Measurements from ENCODE around the gene FANCD2. TPM values are rescaled to one million over a fixed set of nuclear protein-coding genes. Genes with fewer than 3 reads are reported as not detected.

The FANCD2 gene
- total RNA-seq, 1 donor from 2014 or later = 7.0 TPM

DNA sequence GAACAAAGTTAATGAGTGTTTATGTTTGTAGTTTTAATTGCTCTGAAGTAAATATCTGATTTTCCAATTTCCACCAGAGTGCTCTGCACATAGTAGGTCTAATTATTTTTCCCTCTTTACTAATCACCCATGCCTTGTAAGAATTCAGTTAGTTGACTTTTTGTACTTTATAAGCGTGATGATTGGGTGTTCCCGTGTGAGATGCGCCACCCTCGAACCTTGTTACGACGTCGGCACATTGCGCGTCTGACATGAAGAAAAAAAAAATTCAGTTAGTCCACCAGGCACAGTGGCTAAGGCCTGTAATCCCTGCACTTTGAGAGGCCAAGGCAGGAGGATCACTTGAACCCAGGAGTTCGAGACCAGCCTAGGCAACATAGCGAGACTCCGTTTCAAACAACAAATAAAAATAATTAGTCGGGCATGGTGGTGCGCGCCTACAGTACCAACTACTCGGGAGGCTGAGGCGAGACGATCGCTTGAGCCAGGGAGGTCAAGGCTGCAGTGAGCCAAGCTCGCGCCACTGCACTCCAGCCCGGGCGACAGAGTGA lies 114.8 kb downstream of the FANCD2 start:
- H3K27me3 Mint-ChIP-seq (ENCODE audit: unreplicated experiment) = peaks cover 4% of the 10 kb centered on the region
- no peak for DNase-seq
- peaks cover 6% of the 10 kb centered on the region for H3K4me1 Mint-ChIP-seq (ENCODE audit: low read depth, unreplicated experiment)
- TF ChIP-seq, protein P1, sequence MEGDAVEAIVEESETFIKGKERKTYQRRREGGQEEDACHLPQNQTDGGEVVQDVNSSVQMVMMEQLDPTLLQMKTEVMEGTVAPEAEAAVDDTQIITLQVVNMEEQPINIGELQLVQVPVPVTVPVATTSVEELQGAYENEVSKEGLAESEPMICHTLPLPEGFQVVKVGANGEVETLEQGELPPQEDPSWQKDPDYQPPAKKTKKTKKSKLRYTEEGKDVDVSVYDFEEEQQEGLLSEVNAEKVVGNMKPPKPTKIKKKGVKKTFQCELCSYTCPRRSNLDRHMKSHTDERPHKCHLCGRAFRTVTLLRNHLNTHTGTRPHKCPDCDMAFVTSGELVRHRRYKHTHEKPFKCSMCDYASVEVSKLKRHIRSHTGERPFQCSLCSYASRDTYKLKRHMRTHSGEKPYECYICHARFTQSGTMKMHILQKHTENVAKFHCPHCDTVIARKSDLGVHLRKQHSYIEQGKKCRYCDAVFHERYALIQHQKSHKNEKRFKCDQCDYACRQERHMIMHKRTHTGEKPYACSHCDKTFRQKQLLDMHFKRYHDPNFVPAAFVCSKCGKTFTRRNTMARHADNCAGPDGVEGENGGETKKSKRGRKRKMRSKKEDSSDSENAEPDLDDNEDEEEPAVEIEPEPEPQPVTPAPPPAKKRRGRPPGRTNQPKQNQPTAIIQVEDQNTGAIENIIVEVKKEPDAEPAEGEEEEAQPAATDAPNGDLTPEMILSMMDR (IDR thresholded peaks at IDR 0.05; ENCODE audit: partially characterized antibody, unreplicated experiment) = no peak
- no peaks in the 10 kb centered on the region for H3K36me3 Mint-ChIP-seq (ENCODE audit: unreplicated experiment)
- peak overlapping the region; percentile 84 for H3K4me3 Mint-ChIP-seq (ENCODE audit: unreplicated experiment)
- peak overlapping the region; percentile 52 for H3K27ac Mint-ChIP-seq (ENCODE audit: unreplicated experiment)
- H3K9me3 Mint-ChIP-seq (ENCODE audit: unreplicated experiment) = peaks cover 5% of the 10 kb centered on the region

DNA sequence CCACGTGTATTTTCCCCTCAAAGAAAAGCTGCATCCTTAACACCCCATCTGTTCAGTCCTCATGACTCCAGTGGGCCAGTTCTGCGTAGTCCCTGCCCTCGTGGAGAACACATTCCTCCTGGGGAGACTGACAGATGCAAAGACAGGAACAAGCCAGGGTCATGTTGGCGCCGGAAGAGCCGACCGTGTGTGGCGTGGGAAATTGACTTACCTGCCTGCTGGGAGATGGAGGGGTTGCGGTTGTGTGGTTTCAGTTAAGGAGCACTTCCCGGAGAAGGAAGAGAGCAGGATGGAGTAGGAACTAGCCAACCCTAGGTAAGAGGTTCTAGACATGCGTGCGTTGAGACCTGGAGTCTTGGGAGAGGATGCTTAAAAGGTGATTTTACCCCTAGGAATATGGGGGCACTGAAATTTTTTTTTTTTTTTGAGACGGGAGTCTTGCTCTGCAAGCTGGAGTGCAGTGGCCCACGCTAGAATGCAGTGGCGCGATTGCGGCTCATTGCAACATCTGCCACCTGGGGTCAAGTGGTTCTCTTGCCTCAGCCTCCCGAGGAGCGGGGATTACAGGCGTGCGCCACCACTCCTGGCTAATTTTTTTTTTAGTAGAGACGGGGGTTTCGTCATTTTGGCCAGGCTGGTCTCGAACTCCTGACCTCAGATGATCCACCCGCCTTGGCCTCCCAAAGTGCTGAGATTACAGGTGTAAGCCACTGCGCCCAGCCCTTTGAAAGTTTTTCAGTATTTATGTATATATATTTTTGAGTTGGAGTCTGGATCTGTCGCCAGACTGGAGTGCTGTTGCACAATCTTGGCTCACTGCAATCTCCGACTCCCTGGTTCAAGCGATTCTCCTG lies 116.7 kb downstream of the FANCD2 start:
- Mint-ChIP-seq H3K4me3 (ENCODE audit: unreplicated experiment) (peak overlapping the region; percentile 84), H3K36me3 (ENCODE audit: unreplicated experiment) (no peaks in the 10 kb centered on the region), H3K27me3 (ENCODE audit: unreplicated experiment) (peaks cover 4% of the 10 kb centered on the region), H3K9me3 (ENCODE audit: unreplicated experiment) (peaks cover 5% of the 10 kb centered on the region), H3K27ac (ENCODE audit: unreplicated experiment) (peak overlapping the region; percentile 7), H3K4me1 (ENCODE audit: low read depth, unreplicated experiment) (peaks cover 6% of the 10 kb centered on the region)
- TF ChIP-seq, protein P1 (IDR thresholded peaks at IDR 0.05; ENCODE audit: partially characterized antibody, unreplicated experiment) = no peak
- no peak for DNase-seq

- Mint-ChIP-seq H3K27ac (ENCODE audit: unreplicated experiment) (no peak overlapping the region), H3K4me1 (ENCODE audit: low read depth, unreplicated experiment) (peaks cover 6% of the 10 kb centered on the region), H3K4me3 (ENCODE audit: unreplicated experiment) (no peak overlapping the region), H3K9me3 (ENCODE audit: unreplicated experiment) (peaks cover 5% of the 10 kb centered on the region), H3K27me3 (ENCODE audit: unreplicated experiment) (peaks cover 2% of the 10 kb centered on the region), H3K36me3 (ENCODE audit: unreplicated experiment) (no peaks in the 10 kb centered on the region)
- no peak for DNase-seq
- TF ChIP-seq, protein P1 (IDR thresholded peaks at IDR 0.05; ENCODE audit: partially characterized antibody, unreplicated experiment) = no peak
These were observed 119.4 kb downstream of the FANCD2 start for GRCh38 chr3:10145685-10146084.

DNA sequence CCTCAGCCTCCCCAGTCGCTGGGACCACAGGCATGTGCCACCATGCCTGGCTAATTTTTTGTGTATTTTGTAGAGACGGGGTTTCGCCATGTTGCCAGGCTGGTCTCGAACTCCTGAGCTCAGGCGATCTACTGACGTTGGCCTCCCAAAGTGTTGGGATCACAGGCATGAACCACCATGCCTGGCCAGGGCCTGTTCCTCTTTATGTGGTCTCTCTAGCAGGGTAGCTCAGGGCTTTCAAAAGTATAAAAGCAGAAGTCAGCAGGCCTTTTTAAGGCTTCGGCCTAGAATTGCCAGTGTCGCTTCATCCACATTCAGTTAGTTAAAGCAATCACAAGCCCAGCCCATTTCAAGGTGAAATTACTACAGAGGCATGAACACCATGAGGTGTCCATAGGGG lies 123.0 kb downstream of the FANCD2 start:
- Mint-ChIP-seq H3K36me3 (ENCODE audit: unreplicated experiment) (no peaks in the 10 kb centered on the region), H3K4me3 (ENCODE audit: unreplicated experiment) (no peak overlapping the region), H3K4me1 (ENCODE audit: low read depth, unreplicated experiment) (no peaks in the 10 kb centered on the region), H3K9me3 (ENCODE audit: unreplicated experiment) (no peaks in the 10 kb centered on the region), H3K27me3 (ENCODE audit: unreplicated experiment) (no peaks in the 10 kb centered on the region), H3K27ac (ENCODE audit: unreplicated experiment) (no peak overlapping the region)
- TF ChIP-seq, protein P1 (IDR thresholded peaks at IDR 0.05; ENCODE audit: partially characterized antibody, unreplicated experiment) = no peak
- DNase-seq = no peak

DNA sequence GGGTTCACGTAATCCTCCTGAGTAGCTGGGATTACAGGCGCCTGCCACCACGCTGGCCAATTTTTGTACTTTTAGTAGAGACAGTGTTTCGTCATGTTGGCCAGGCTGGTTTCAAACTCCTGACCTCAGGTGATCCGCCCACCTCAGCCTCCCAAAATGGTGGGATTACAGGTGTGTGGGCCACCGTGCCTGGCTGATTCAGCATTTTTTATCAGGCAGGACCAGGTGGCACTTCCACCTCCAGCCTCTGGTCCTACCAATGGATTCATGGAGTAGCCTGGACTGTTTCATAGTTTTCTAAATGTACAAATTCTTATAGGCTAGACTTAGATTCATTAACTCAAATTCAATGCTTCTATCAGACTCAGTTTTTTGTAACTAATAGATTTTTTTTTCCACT lies 124.8 kb downstream of the FANCD2 start:
- TF ChIP-seq, protein P1 (IDR thresholded peaks at IDR 0.05; ENCODE audit: partially characterized antibody, unreplicated experiment) = no peak
- Mint-ChIP-seq H3K4me3 (ENCODE audit: unreplicated experiment) (no peak overlapping the region), H3K36me3 (ENCODE audit: unreplicated experiment) (no peaks in the 10 kb centered on the region), H3K9me3 (ENCODE audit: unreplicated experiment) (no peaks in the 10 kb centered on the region), H3K27ac (ENCODE audit: unreplicated experiment) (no peak overlapping the region), H3K4me1 (ENCODE audit: low read depth, unreplicated experiment) (no peaks in the 10 kb centered on the region), H3K27me3 (ENCODE audit: unreplicated experiment) (no peaks in the 10 kb centered on the region)
- no peak for DNase-seq

Measured in glutamatergic neuron (in vitro differentiated cells).